Activated CD4-positive, alpha-beta T cell treated with anti-CD3 and anti-CD28 coated beads for 1 hour (primary cell): ENCODE data around the gene SPRING1.

Experiments used
- DNase-seq: peaks from one replicate; pipeline ENCODE4 v3.0.0-alpha.2; 2020

Gene SPRING1

GRCh38 chr12:116707751-116708150, 30.1 kb downstream of the SPRING1 start:
- no peak for DNase-seq

GRCh38 chr12:116703214-116703795, 34.6 kb downstream of the SPRING1 start:
- peak; percentile 48 for DNase-seq

GRCh38 chr12:116701432-116701831, 36.4 kb downstream of the SPRING1 start:
- no peak for DNase-seq

GRCh38 chr12:116700066-116700465, 37.8 kb downstream of the SPRING1 start:
- no peak for DNase-seq

GRCh38 chr12:116698554-116699075, 39.3 kb downstream of the SPRING1 start:
- no peak for DNase-seq

GRCh38 chr12:116698116-116698515, 39.8 kb downstream of the SPRING1 start:
- no peak for DNase-seq

GRCh38 chr12:116697716-116698115, 40.2 kb downstream of the SPRING1 start:
- no peak for DNase-seq

GRCh38 chr12:116697305-116697704, 40.6 kb downstream of the SPRING1 start:
- no peak for DNase-seq

- no peak for DNase-seq
Observed at GRCh38 chr12:116695464-116695725, 42.5 kb downstream of the SPRING1 start.

GRCh38 chr12:116694653-116695463, 43.0 kb downstream of the SPRING1 start:
- no peak for DNase-seq

- no peak for DNase-seq
Observed at GRCh38 chr12:116693286-116694227, 44.3 kb downstream of the SPRING1 start.

GRCh38 chr12:116692605-116693004, 45.3 kb downstream of the SPRING1 start:
- DNase-seq, result no peak

- DNase-seq, result no peak
Observed at GRCh38 chr12:116691636-116692035, 46.2 kb downstream of the SPRING1 start.

GRCh38 chr12:116691205-116691604, 46.7 kb downstream of the SPRING1 start:
- no peak for DNase-seq

GRCh38 chr12:116689979-116690744, 47.7 kb downstream of the SPRING1 start:
- no peak for DNase-seq

GRCh38 chr12:116689521-116689920, 48.3 kb downstream of the SPRING1 start:
- no peak for DNase-seq
